Mesenchymal stem cell (in vitro differentiated cells and primary cell): ENCODE results near the gene ERBB4.

ENCODE experiments used
- DNase-seq: peaks from one replicate; pipeline ENCODE4 v3.0.0-alpha.2; 2013
- H2AFZ ChIP-seq: one replicate; pipeline ENCODE4 v1.6.1; 2013; ENCODE audit warnings: low read depth, mild to moderate bottlenecking, control low read depth, inconsistent platforms, low read length, moderate library complexity
- H2AK5ac ChIP-seq: 2 replicates; pipeline ENCODE4 v1.6.1; 2013; ENCODE audit warnings: low read length, moderate library complexity, mild to moderate bottlenecking, inconsistent platforms; ENCODE audit not compliant: severe bottlenecking
- H2BK120ac ChIP-seq: one replicate; pipeline ENCODE4 v1.6.1; 2013; ENCODE audit warnings: low read depth, mild to moderate bottlenecking, inconsistent platforms, low read length, moderate library complexity
- H2BK12ac ChIP-seq, 2 experiments: one replicate each; pipeline ENCODE4 v1.6.1; 2013; ENCODE audit warnings: inconsistent platforms in 2 of 2, low read length in 2 of 2, mild to moderate bottlenecking in 2 of 2, moderate library complexity in 2 of 2, control low read depth in 1 of 2
- H2BK15ac ChIP-seq: one replicate; pipeline ENCODE4 v1.6.1; 2013; ENCODE audit warnings: mild to moderate bottlenecking, low read depth, inconsistent platforms; ENCODE audit not compliant: poor library complexity, severe bottlenecking
- H2BK5ac ChIP-seq: 2 replicates; pipeline ENCODE4 v1.6.1; 2013; ENCODE audit warnings: low read depth, mild to moderate bottlenecking, low read length, control low read depth, inconsistent platforms; ENCODE audit not compliant: poor library complexity, severe bottlenecking
- H3K14ac ChIP-seq, 2 experiments: one replicate each; pipeline ENCODE4 v1.6.1; 2013; ENCODE audit warnings: inconsistent platforms in 2 of 2, low read length in 2 of 2, control low read depth in 1 of 2, mild to moderate bottlenecking in 1 of 2, moderate library complexity in 1 of 2
- H3K18ac ChIP-seq, 2 experiments: one replicate each; pipeline ENCODE4 v1.6.1; 2013; ENCODE audit warnings: inconsistent platforms in 2 of 2, low read length in 2 of 2, control low read depth in 1 of 2, low read depth in 1 of 2, mild to moderate bottlenecking in 1 of 2
- H3K23ac ChIP-seq, 2 experiments: one replicate each; pipeline ENCODE4 v1.6.1; 2013; ENCODE audit warnings: inconsistent platforms in 2 of 2, low read length in 2 of 2, mild to moderate bottlenecking in 2 of 2, moderate library complexity in 2 of 2, control low read depth in 1 of 2
- H3K27ac ChIP-seq: 2 replicates; pipeline ENCODE4 v1.5.1; 2013; ENCODE audit warnings: mild to moderate bottlenecking, moderate library complexity, low read length, control low read depth, inconsistent platforms; ENCODE audit not compliant: poor library complexity, severe bottlenecking
- H3K27me3 ChIP-seq, 2 experiments: 2 replicates each; pipeline versions ENCODE4 v1.6.1 to v1.7.0; 2013; ENCODE audit warnings: low read length in 2 of 2, mild to moderate bottlenecking in 2 of 2, moderate library complexity in 2 of 2, control low read depth in 1 of 2, inconsistent platforms in 1 of 2; ENCODE audit not compliant: control insufficient read depth in 1 of 2, insufficient read depth in 1 of 2
- H3K36me3 ChIP-seq, 2 experiments: 2 replicates each; pipeline versions ENCODE4 v1.6.1 to v1.7.0; 2013; ENCODE audit warnings: low read length in 2 of 2, control low read depth in 1 of 2, inconsistent platforms in 1 of 2, low read depth in 1 of 2, mild to moderate bottlenecking in 1 of 2; ENCODE audit not compliant: insufficient read depth in 2 of 2, control insufficient read depth in 1 of 2
- H3K4ac ChIP-seq, 2 experiments: one replicate each; pipeline ENCODE4 v1.6.1; 2013; ENCODE audit warnings: inconsistent platforms in 2 of 2, low read length in 2 of 2, mild to moderate bottlenecking in 2 of 2, moderate library complexity in 2 of 2, control low read depth in 1 of 2, low read depth in 1 of 2
- H3K4me1 ChIP-seq: 2 replicates; pipeline ENCODE4 v1.6.1; 2013; ENCODE audit warnings: low read depth, low read length, control low read depth; ENCODE audit not compliant: control insufficient read depth, insufficient read depth
- H3K4me2 ChIP-seq: 2 replicates; pipeline ENCODE4 v1.6.1; 2013; ENCODE audit warnings: low read length, mild to moderate bottlenecking, inconsistent platforms; ENCODE audit not compliant: poor library complexity, severe bottlenecking
- H3K4me3 ChIP-seq, 2 experiments: 2 replicates each; pipeline versions ENCODE4 v1.5.1 to v1.7.0; 2013; ENCODE audit warnings: low read length in 2 of 2, mild to moderate bottlenecking in 2 of 2, control low read depth in 1 of 2, low read depth in 1 of 2; ENCODE audit not compliant: insufficient read depth in 1 of 2
- H3K79me1 ChIP-seq: replicated peaks from 2 replicates; pipeline ENCODE4 v1.6.1; 2013; ENCODE audit warnings: mild to moderate bottlenecking, control low read depth, low read length, inconsistent platforms; ENCODE audit not compliant: poor library complexity, severe bottlenecking
- H3K9ac ChIP-seq: 2 replicates; pipeline ENCODE4 v1.7.0; 2013; ENCODE audit warnings: mild to moderate bottlenecking, low read length, moderate library complexity
- H3K9me3 ChIP-seq: 2 replicates; pipeline ENCODE4 v1.7.0; 2013; ENCODE audit warnings: mild to moderate bottlenecking, low read length; ENCODE audit not compliant: control insufficient read depth
- H4K8ac ChIP-seq: one replicate; pipeline ENCODE4 v1.6.1; 2013; ENCODE audit warnings: inconsistent platforms, mild to moderate bottlenecking, low read length, moderate library complexity
- H4K91ac ChIP-seq: one replicate; pipeline ENCODE4 v1.6.1; 2013; ENCODE audit warnings: mild to moderate bottlenecking, low read length, inconsistent platforms
- WGBS: methylation state at CpG from one replicate; pipeline ENCODE4 v1.1.7; 2013; ENCODE audit warnings: mixed read lengths; 5-methylcytosine and 5-hydroxymethylcytosine counted together

Gene ERBB4

DNA sequence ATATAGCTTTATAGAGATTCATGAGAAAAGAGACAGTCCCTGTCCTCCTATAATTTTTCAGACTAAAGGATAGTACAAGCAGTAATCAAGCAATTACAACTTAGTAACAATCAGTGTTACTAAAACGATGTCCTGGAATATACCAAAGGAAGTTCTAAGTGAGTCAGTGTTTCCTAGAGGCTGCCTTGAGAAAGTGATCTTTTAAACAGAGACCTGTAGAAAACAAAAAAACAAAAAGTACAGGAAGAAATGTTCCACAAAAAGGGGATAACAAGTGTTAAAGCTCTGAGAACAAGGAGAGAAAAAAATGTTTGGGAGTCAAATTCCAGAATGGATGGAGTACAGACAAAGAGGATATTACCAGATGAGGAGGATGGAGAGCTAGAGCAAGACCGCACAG lies 556.4 kb downstream of the ERBB4 start:
- H3K4ac ChIP-seq = no peak overlapping the region
- H3K4me3 ChIP-seq = no peak overlapping the region
- peak; percentile 56 for DNase-seq
- H4K91ac ChIP-seq = no peak overlapping the region
- H2AFZ ChIP-seq = no peak overlapping the region
- no peak overlapping the region for H4K8ac ChIP-seq
- no peak overlapping the region for H3K9ac ChIP-seq
- no peaks in the 10 kb centered on the region for H3K9me3 ChIP-seq
- no peak overlapping the region for H2BK5ac ChIP-seq
- no peak overlapping the region for H3K23ac ChIP-seq
- H3K18ac ChIP-seq = no peak overlapping the region
- H3K4me2 ChIP-seq = no peak overlapping the region
- H3K4me1 ChIP-seq = no peaks in the 10 kb centered on the region
- no peaks in the 10 kb centered on the region for H3K79me1 ChIP-seq
- H3K36me3 ChIP-seq = no peaks in the 10 kb centered on the region
- H2BK120ac ChIP-seq = no peak overlapping the region
- no peak overlapping the region for H2BK12ac ChIP-seq
- no peak overlapping the region for H3K27ac ChIP-seq
- H2AK5ac ChIP-seq = no peak overlapping the region
- H3K27me3 ChIP-seq = no peaks in the 10 kb centered on the region
- no peak overlapping the region for H3K14ac ChIP-seq
- WGBS = 56% methylated on average over 2 of the region's 2 CpGs
- H2BK15ac ChIP-seq = no peak overlapping the region

DNA sequence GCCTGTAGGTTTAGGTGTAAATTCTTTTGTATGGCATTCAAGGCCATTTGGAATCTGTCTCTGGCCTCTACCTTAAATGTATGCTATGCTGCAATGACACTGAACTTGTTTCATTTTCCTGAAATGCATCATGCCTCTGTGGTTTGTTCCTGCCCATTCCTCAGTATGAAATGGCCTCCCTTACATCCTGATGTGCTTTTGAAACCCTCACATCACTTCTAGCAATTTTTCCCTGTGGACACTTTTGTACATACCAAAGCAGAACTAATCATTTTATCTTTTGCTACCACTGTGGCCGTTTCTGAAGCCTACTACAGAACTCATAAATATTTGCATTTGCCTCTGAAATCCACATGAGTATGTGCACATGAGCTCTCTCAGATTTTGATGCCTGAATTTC lies 557.2 kb downstream of the ERBB4 start:
- WGBS = 46% methylated on average over 1 of the region's 1 CpG
- H3K9ac ChIP-seq = no peak overlapping the region
- no peak overlapping the region for H3K18ac ChIP-seq
- no peaks in the 10 kb centered on the region for H3K36me3 ChIP-seq
- H2BK12ac ChIP-seq = no peak overlapping the region
- H2AFZ ChIP-seq = no peak overlapping the region
- no peak overlapping the region for H3K27ac ChIP-seq
- H4K8ac ChIP-seq = no peak overlapping the region
- H3K4ac ChIP-seq = no peak overlapping the region
- H3K4me2 ChIP-seq = no peak overlapping the region
- H3K14ac ChIP-seq = no peak overlapping the region
- H2BK120ac ChIP-seq = no peak overlapping the region
- DNase-seq = peak; percentile 30
- H3K9me3 ChIP-seq = no peaks in the 10 kb centered on the region
- H2BK5ac ChIP-seq = no peak overlapping the region
- H2BK15ac ChIP-seq = no peak overlapping the region
- no peak overlapping the region for H4K91ac ChIP-seq
- H3K23ac ChIP-seq = no peak overlapping the region
- H2AK5ac ChIP-seq = no peak overlapping the region
- no peaks in the 10 kb centered on the region for H3K4me1 ChIP-seq
- H3K27me3 ChIP-seq = no peaks in the 10 kb centered on the region
- H3K79me1 ChIP-seq = no peaks in the 10 kb centered on the region
- H3K4me3 ChIP-seq = no peak overlapping the region

DNA sequence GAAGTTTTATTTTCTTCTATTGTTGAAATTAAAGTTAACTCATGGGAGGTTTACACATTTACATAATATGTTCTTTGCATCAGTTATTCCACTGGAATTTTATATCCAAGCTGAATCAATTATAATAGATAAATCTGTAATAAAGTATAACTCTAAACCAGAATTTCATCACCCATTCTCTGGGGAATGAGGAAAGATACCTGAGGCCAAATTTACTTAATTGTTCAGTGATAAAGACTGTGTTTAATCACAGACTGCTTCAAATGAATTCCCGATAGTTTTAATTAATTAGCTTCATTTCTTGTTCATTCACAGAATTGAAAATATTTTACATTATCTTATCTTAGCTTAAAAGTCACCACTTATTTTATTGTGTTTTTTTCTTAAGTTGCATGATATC lies 562.5 kb downstream of the ERBB4 start:
- Histone ChIP-seq H2AK5ac (no peak overlapping the region), H2BK12ac (no peak overlapping the region), H4K91ac (no peak overlapping the region), H3K79me1 (no peaks in the 10 kb centered on the region), H3K27ac (no peak overlapping the region), H3K9ac (no peak overlapping the region), H2BK15ac (no peak overlapping the region), H3K14ac (no peak overlapping the region), H2AFZ (no peak overlapping the region), H3K4me1 (no peaks in the 10 kb centered on the region), H3K18ac (no peak overlapping the region), H2BK120ac (no peak overlapping the region), H3K23ac (no peak overlapping the region), H3K4me3 (no peak overlapping the region), H3K4me2 (no peak overlapping the region), H3K4ac (no peak overlapping the region), H3K9me3 (peaks cover 7% of the 10 kb centered on the region), H2BK5ac (no peak overlapping the region), H3K36me3 (no peaks in the 10 kb centered on the region), H4K8ac (no peak overlapping the region), H3K27me3 (no peaks in the 10 kb centered on the region)
- DNase-seq = no peak
- WGBS = no CpG with 5 or more reads among the region's 1 CpG

DNA sequence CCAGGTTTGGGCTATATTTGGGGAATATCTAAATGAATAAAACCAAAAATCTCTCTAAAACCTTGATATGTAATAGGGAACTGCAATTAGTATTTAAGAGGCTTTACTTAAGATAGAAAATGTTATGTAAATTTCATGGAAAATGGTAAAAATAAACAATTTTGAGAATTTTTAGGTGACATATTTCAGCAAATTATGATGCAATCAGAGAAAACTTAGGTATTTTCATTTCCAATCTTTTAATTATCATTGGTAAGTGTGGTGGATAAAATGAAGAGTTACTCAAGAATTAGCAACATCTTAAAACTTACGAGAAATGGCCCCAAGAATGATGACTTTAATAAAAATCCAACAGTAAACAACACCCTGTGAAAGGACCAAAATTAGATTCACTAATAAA lies 571.4 kb downstream of the ERBB4 start:
- Histone ChIP-seq H3K9me3 (peaks cover 16% of the 10 kb centered on the region), H3K27me3 (no peaks in the 10 kb centered on the region), H3K4me3 (no peak overlapping the region), H3K4me1 (no peaks in the 10 kb centered on the region), H3K14ac (no peak overlapping the region), H4K91ac (no peak overlapping the region), H2BK120ac (no peak overlapping the region), H3K23ac (no peak overlapping the region), H2BK12ac (no peak overlapping the region), H3K27ac (no peak overlapping the region), H3K79me1 (no peaks in the 10 kb centered on the region), H3K9ac (no peak overlapping the region), H2AK5ac (no peak overlapping the region), H2AFZ (no peak overlapping the region), H3K4me2 (no peak overlapping the region), H3K18ac (no peak overlapping the region), H4K8ac (no peak overlapping the region), H2BK5ac (no peak overlapping the region), H3K36me3 (no peaks in the 10 kb centered on the region), H3K4ac (no peak overlapping the region), H2BK15ac (no peak overlapping the region)
- no CpG with 5 or more reads among the region's 1 CpG for WGBS
- no peak for DNase-seq
